T-helper 1 cell treated with Interleukin-12 subunit alpha and Interleukin-12 subunit beta and Interleukin-4 antibody, amounts not matched to agents 30 μg/mL and 1 μg/mL, for 36 hours (primary cell): ENCODE results near the gene NKAIN1.

Source experiments
- H3K27ac Mint-ChIP-seq: one replicate; pipeline ENCODE4 v1.8.0; 2021; ENCODE audit warnings: mild to moderate bottlenecking, mixed read lengths
- H3K27me3 Mint-ChIP-seq: one replicate; pipeline ENCODE4 v1.8.0; 2021; ENCODE audit warnings: low read depth, mixed read lengths
- H3K36me3 Mint-ChIP-seq: one replicate; pipeline ENCODE4 v1.8.0; 2021; ENCODE audit warnings: low read depth, mixed read lengths
- H3K4me1 Mint-ChIP-seq: one replicate; pipeline ENCODE4 v1.8.0; 2021; ENCODE audit warnings: low read depth, mixed read lengths
- H3K4me3 Mint-ChIP-seq: one replicate; pipeline ENCODE4 v1.8.0; 2021; ENCODE audit warnings: mild to moderate bottlenecking, moderate library complexity, mixed read lengths
- H3K9me3 Mint-ChIP-seq: one replicate; pipeline ENCODE4 v1.8.0; 2021; ENCODE audit warnings: mixed read lengths

The NKAIN1 gene

DNA sequence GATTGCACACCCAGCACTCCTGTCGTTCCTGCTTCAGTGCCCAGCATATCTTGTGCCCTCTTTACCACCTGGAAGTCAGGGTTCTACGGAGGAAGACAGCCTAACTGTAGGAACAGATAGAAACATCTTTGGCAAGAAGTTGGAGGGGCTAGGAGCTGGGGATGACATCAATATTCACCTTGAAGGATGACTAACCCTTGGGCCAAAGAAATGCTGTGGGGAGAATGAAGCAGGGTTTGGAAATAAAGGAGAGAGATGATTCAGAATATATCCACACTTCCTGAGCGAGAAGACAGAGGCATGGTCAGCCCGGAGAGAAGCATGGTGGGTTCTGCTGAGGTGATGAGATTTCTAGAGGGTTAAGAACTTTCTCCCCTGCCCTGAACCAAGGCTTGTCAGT lies 4.6 kb upstream of the NKAIN1 start:
- peaks cover 6% of the 10 kb centered on the region for H3K4me1 Mint-ChIP-seq
- H3K9me3 Mint-ChIP-seq: no peaks in the 10 kb centered on the region
- H3K36me3 Mint-ChIP-seq: peaks cover 2% of the 10 kb centered on the region
- no peak overlapping the region for H3K4me3 Mint-ChIP-seq
- H3K27ac Mint-ChIP-seq: no peak overlapping the region
- H3K27me3 Mint-ChIP-seq: peaks cover 22% of the 10 kb centered on the region

GRCh38 chr1:31243501-31244286 lies 4.0 kb upstream of the NKAIN1 start:
- Mint-ChIP-seq H3K27ac (no peak overlapping the region), H3K36me3 (peaks cover 2% of the 10 kb centered on the region), H3K4me1 (peaks cover 9% of the 10 kb centered on the region), H3K4me3 (no peak overlapping the region), H3K27me3 (peaks cover 28% of the 10 kb centered on the region), H3K9me3 (no peaks in the 10 kb centered on the region)

DNA sequence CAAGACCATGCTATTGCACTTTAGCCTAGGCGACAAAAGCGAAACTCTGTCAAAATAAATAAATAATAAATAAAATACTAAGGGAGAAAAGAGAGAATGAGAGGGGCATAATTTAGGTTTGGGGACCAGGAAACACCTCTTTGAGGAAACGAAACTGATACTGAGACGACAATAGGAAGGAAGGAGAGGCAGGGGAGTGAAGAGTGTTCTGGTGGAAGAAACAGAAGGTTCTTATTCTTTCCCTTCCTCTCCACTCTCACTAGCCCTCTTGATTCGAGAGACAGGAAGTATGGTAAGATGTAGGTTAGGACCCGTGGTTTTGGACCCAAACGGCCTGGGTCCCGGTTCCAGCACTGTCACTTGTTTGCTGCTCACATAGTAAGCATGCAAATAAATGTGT lies 1.6 kb upstream of the NKAIN1 start:
- no peak overlapping the region for H3K4me3 Mint-ChIP-seq

GRCh38 chr1:31238986-31239613 lies 587 bp downstream of the NKAIN1 start:
- H3K4me3 Mint-ChIP-seq: peak overlapping the region; percentile 52
- H3K36me3 Mint-ChIP-seq: peaks cover 2% of the 10 kb centered on the region
- no peaks in the 10 kb centered on the region for H3K9me3 Mint-ChIP-seq
- peaks cover 63% of the 10 kb centered on the region for H3K27me3 Mint-ChIP-seq
- peaks cover 12% of the 10 kb centered on the region for H3K4me1 Mint-ChIP-seq
- H3K27ac Mint-ChIP-seq: no peak overlapping the region

More for the DNA sequence above, 1.6 kb upstream of the NKAIN1 start:
- no peaks in the 10 kb centered on the region for H3K9me3 Mint-ChIP-seq
- peaks cover 50% of the 10 kb centered on the region for H3K27me3 Mint-ChIP-seq
- peaks cover 2% of the 10 kb centered on the region for H3K36me3 Mint-ChIP-seq
- no peak overlapping the region for H3K27ac Mint-ChIP-seq
- H3K4me1 Mint-ChIP-seq: peaks cover 12% of the 10 kb centered on the region

DNA sequence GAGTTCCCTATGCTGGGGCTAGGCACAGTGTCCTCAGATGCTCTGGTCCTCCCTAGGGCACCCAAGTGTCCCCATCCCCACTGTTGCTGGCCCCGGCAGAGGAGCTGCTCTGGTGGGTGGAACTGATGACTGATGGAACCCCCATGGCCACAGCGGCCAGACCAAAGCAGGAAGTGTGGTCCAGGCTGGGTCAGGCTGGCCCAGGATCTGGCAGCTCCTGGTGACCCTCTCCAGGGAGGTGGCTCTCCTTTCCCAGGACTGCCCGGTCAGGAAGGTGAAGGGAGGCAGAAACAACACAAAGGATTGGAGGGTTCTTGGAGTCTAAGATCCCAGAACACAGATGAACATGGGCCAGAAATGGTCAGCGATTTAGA lies 1.1 kb downstream of the NKAIN1 start:
- peak overlapping the region; percentile 52 for H3K4me3 Mint-ChIP-seq
- H3K36me3 Mint-ChIP-seq: peaks cover 2% of the 10 kb centered on the region
- no peaks in the 10 kb centered on the region for H3K9me3 Mint-ChIP-seq
- no peak overlapping the region for H3K27ac Mint-ChIP-seq
- H3K4me1 Mint-ChIP-seq: peaks cover 12% of the 10 kb centered on the region
- H3K27me3 Mint-ChIP-seq: peaks cover 63% of the 10 kb centered on the region

- Mint-ChIP-seq H3K4me1 (peaks cover 6% of the 10 kb centered on the region), H3K27me3 (peaks cover 46% of the 10 kb centered on the region), H3K9me3 (no peaks in the 10 kb centered on the region), H3K27ac (no peak overlapping the region), H3K4me3 (no peak overlapping the region), H3K36me3 (no peaks in the 10 kb centered on the region)
Observed at GRCh38 chr1:31234870-31235269, 4.8 kb downstream of the NKAIN1 start.

DNA sequence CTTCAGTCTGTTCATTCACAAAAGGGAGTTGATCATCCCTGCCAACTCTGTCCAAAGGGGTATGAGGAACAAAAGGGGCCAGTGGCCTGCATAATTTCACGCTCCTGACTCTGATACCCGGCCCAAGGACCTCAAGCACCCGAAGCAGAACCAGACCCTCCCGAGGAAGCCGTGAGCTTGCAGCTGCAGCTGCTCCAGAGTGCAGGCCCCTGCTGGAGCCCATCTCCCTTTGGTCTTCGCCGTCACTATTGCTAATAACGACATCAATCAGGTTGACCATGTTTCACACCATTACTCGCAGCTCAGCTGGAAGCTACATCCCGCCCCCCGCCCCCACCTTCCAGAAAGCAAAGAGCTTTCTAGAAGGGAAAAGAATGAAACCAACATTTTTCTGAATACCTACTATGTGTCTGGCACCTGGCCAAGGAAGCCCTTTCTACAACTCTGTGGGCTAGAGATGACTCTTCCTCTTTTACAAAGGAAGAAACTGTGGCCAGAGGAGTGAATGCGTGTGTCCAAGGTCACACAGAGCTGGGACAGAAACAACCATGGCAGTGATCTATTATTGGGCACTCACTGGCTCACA lies 5.5 kb downstream of the NKAIN1 start:
- peaks cover 6% of the 10 kb centered on the region for H3K4me1 Mint-ChIP-seq
- H3K27ac Mint-ChIP-seq: no peak overlapping the region
- H3K36me3 Mint-ChIP-seq: no peaks in the 10 kb centered on the region
- peaks cover 45% of the 10 kb centered on the region for H3K27me3 Mint-ChIP-seq
- no peaks in the 10 kb centered on the region for H3K9me3 Mint-ChIP-seq
- H3K4me3 Mint-ChIP-seq: no peak overlapping the region

DNA sequence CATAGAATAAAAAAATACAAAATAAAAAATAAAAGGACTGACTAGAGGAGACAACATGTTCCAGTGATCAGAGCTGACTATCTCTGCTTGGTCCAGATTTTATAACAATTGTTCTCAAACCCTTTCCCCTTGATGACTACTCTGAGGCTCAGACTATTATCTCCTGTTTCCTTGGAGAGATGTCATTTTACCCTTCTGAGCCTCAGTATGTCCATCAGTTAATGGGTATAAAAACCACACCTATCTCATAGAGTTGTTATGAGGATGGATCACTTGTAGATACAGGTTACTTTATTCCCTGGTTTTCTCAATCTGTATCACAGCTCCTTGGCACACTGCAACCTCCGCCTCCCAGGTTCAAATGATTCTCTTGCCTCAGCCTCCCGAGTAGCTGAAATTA lies 7.0 kb downstream of the NKAIN1 start:
- H3K27ac Mint-ChIP-seq: no peak overlapping the region

DNA sequence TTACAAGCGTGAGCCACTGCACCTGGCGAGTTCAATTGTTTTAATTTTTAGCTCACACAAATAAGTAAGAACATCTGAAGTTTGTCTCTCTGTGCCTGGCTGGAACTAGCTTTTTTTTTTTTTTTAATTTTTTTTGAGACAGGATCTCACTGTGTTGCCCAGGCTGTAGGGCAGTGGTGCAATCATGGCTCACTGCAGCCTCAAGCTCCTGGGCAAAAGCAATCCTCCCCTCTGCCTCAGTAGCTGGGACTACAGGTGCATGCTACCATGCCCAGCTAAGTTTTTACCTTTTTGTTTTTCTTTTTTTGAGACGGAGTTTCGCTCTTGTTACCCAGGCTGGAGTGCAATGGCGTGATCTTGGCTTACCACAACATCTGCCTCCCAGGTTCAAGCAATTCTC lies 7.9 kb downstream of the NKAIN1 start:
- Mint-ChIP-seq H3K4me3 (no peak overlapping the region), H3K27me3 (peaks cover 22% of the 10 kb centered on the region), H3K36me3 (no peaks in the 10 kb centered on the region), H3K9me3 (no peaks in the 10 kb centered on the region), H3K27ac (no peak overlapping the region), H3K4me1 (no peaks in the 10 kb centered on the region)

More for the DNA sequence above, 7.0 kb downstream of the NKAIN1 start:
- H3K4me3 Mint-ChIP-seq: no peak overlapping the region
- H3K36me3 Mint-ChIP-seq: no peaks in the 10 kb centered on the region
- peaks cover 29% of the 10 kb centered on the region for H3K27me3 Mint-ChIP-seq
- no peaks in the 10 kb centered on the region for H3K4me1 Mint-ChIP-seq
- no peaks in the 10 kb centered on the region for H3K9me3 Mint-ChIP-seq

DNA sequence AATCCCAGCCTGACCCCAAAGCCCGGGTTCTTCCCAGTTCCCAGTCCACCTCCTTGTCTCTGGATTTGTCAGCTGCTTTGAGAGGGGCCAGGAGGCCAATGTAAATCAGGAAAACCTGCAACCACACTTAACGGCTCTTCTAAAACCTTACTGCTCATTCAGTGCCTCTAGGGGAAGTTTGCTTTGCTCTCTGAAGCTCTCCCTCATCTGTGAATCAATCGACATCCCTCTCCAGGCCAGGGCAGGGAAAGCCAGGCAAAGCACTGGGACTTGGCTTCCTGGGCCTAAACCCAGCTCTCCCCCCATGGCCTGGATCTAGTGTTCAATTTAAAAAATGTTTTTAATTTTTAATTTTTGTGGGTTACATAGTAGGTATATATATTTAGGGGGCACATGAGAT lies 9.3 kb downstream of the NKAIN1 start:
- H3K4me1 Mint-ChIP-seq: no peaks in the 10 kb centered on the region

DNA sequence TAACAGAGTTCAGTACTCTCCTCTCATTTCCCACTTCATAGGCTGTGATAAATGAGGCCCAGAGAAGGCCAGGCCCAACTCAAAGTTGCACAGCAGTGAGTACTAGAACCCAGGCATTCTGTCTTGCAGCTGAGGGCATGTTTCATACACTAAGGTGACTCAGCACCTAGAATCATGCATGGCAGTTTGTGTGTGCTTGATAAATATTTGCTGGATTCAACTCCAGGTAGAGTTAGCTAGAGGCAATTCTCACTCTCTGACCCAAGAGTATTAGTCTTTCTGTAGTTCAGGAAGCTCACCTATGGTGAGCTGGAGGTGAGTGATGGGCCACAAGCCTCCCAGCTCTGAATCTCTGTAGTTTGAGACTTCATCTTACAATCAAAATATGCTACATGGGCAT lies 10.7 kb downstream of the NKAIN1 start:
- H3K4me1 Mint-ChIP-seq: no peaks in the 10 kb centered on the region
- H3K4me3 Mint-ChIP-seq: no peak overlapping the region
- H3K9me3 Mint-ChIP-seq: no peaks in the 10 kb centered on the region
- no peak overlapping the region for H3K27ac Mint-ChIP-seq
- no peaks in the 10 kb centered on the region for H3K27me3 Mint-ChIP-seq
- H3K36me3 Mint-ChIP-seq: no peaks in the 10 kb centered on the region

More for the DNA sequence above, 9.3 kb downstream of the NKAIN1 start:
- H3K27me3 Mint-ChIP-seq: peaks cover 10% of the 10 kb centered on the region
- no peak overlapping the region for H3K4me3 Mint-ChIP-seq
- H3K27ac Mint-ChIP-seq: no peak overlapping the region
- H3K9me3 Mint-ChIP-seq: no peaks in the 10 kb centered on the region
- no peaks in the 10 kb centered on the region for H3K36me3 Mint-ChIP-seq

GRCh38 chr1:31227891-31228568 lies 11.7 kb downstream of the NKAIN1 start:
- Mint-ChIP-seq H3K4me3 (no peak overlapping the region), H3K4me1 (no peaks in the 10 kb centered on the region), H3K9me3 (no peaks in the 10 kb centered on the region), H3K36me3 (no peaks in the 10 kb centered on the region), H3K27me3 (no peaks in the 10 kb centered on the region), H3K27ac (no peak overlapping the region)

DNA sequence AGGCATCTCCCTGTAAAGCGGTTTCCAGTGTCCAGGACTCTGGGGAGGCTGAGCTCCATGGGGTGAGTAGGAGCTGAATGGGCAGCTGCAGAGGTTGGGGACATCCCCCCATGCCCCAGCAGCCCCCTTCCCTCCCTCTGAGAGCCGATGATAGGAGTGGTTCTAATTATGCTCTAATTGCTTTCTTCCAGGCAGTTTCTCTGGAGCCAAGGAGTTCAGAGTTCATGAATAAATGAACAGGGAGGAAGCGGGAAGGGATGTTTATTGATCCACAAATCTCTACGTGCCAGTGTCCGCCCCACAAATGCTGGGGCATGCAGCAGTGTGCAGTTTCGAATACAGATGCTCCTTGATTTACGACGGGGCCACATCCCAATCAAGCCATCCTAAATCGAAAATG lies 15.6 kb downstream of the NKAIN1 start:
- no peak overlapping the region for H3K27ac Mint-ChIP-seq
- H3K4me3 Mint-ChIP-seq: no peak overlapping the region
- H3K9me3 Mint-ChIP-seq: no peaks in the 10 kb centered on the region
- H3K4me1 Mint-ChIP-seq: no peaks in the 10 kb centered on the region
- no peaks in the 10 kb centered on the region for H3K36me3 Mint-ChIP-seq
- H3K27me3 Mint-ChIP-seq: no peaks in the 10 kb centered on the region

GRCh38 chr1:31222176-31222575 lies 17.5 kb downstream of the NKAIN1 start:
- Mint-ChIP-seq H3K36me3 (no peaks in the 10 kb centered on the region), H3K4me3 (no peak overlapping the region), H3K4me1 (no peaks in the 10 kb centered on the region), H3K9me3 (no peaks in the 10 kb centered on the region), H3K27me3 (no peaks in the 10 kb centered on the region), H3K27ac (no peak overlapping the region)

- H3K27ac Mint-ChIP-seq: no peak overlapping the region
- H3K36me3 Mint-ChIP-seq: no peaks in the 10 kb centered on the region
- H3K9me3 Mint-ChIP-seq: no peaks in the 10 kb centered on the region
- H3K4me3 Mint-ChIP-seq: no peak overlapping the region
- no peaks in the 10 kb centered on the region for H3K27me3 Mint-ChIP-seq
- no peaks in the 10 kb centered on the region for H3K4me1 Mint-ChIP-seq
Observed at GRCh38 chr1:31221072-31221471, 18.6 kb downstream of the NKAIN1 start.
